ENCODE data around the gene CALCOCO1. TPM values are rescaled to one million over a fixed set of nuclear protein-coding genes. Genes with fewer than 3 reads are reported as not detected.

Gene CALCOCO1
- total and polyA plus RNA-seq, 2 of the 8 experiments (the other 6 are each of a cell fraction or from before 2014, with no cell fraction given): 20.3 to 39.3 TPM

- no peak for TF ChIP-seq MAX (IDR thresholded peaks at IDR 0.05)
- TF ChIP-seq SIX5 (IDR thresholded peaks at IDR 0.05; ENCODE audit: low read depth, low read length): no peak
- TF ChIP-seq SAP30 (IDR thresholded peaks at IDR 0.05; ENCODE audit: insufficient read depth, insufficient replicate concordance, low read length): no peak
Measured at GRCh38 chr12:53736592-53736991, 9.3 kb upstream of the CALCOCO1 start (continued).
